ENCODE data around the gene PKP3.
A peak's percentile ranks its signal among the peaks of the same experiment; 100 is the strongest.
"Not testable (repeated sequence)": the region's sequence is repeated elsewhere in the genome, so short reads cannot be mapped to it uniquely, and the experiment has no call there.

The PKP3 gene

DNA sequence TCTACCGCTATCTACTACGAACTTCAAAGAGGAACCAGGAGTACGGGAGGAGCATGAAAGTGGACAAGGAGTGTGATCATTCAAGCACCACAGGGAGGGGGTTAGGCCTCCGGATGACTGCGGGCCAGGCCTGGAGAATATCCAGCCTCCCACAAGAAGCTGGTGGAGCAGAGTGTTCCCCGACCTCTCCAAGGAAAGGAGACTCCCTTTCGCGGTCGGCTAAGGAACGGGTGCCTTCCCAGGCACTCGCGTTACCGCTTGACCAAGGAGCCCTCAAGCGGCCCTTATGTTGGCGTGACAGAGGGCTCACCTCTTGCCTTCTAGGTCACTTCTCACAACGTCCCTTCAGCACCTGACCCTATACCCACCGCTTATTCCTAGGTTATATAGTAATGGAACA, 4.6 kb upstream of the PKP3 start:
- DNase-seq; in situ Hi-C loops (cut with HindIII; ENCODE audit: low pct_ligation_motif_present, low pct_unique_long_range_greater_than_20kb, low sequenced_read_pairs): not testable (repeated sequence)

DNA sequence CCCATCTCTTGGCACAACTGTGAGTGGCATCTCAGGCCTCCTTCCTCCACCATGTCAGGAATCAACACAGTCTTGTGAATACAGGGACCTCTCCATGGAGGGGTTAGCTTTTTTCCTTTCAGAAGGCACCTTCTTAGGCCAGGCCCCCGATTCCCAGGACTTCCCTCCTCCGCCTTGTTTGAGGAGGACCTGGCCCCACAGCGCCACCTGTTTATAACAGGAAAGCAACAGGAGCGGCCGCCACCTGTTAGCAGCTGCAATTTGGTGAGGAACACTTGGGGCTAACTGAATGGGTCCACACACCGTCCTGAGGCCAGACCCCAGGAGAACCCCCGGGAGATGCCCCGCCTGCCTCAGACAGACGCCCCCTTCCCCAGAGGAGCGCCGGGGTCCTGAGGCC, 3.8 kb upstream of the PKP3 start:
- in situ Hi-C loops (cut with HindIII; ENCODE audit: low pct_ligation_motif_present, low pct_unique_long_range_greater_than_20kb, low sequenced_read_pairs): no loop called here
- DNase-seq: no peak

DNA sequence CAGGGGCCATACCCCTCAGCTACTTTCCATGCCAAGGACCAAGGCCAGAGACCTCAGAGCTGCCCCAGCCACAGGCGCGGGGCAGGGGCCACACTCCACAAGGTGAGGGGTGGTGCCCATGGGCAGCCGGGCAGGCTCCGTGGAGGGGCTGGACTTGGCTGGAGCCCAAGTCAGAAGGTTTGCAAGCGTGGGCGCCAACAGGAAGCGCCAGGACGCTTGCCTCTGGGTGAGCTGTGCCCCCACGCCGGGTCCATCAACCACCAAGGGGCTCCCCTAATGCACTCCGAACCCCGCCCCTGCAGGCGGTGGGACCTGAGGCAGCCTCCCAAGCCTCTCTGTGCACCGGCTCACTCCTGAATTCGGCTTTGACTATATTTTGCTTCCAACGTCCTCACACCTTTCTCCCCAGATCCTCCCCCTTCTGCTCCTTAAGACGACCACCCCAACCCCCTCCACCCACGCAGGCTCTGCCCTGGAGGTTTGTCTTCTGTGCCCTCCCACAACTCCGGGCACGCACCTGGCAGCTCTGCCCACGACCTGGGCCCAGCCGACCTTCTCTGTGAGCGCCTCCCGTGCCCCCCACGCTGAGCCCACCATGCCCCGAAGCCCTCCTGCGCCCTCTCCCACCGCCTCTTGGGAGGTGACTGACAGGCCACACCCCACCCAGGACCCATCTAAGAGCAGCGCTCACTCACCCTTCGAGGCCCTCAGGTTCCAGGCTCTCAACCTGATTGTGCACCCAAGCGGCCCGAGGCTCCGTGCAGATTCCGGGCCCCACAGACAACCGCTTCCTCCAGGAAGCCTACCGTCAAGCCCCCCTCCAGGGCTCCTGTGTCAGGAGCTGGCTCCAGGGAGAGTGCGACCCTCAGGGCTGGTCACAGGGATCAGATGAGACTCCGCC, 2.6 kb upstream of the PKP3 start:
- in situ Hi-C loops (cut with HindIII; ENCODE audit: low pct_ligation_motif_present, low pct_unique_long_range_greater_than_20kb, low sequenced_read_pairs): no loop called here
- DNase-seq: no peak

DNA sequence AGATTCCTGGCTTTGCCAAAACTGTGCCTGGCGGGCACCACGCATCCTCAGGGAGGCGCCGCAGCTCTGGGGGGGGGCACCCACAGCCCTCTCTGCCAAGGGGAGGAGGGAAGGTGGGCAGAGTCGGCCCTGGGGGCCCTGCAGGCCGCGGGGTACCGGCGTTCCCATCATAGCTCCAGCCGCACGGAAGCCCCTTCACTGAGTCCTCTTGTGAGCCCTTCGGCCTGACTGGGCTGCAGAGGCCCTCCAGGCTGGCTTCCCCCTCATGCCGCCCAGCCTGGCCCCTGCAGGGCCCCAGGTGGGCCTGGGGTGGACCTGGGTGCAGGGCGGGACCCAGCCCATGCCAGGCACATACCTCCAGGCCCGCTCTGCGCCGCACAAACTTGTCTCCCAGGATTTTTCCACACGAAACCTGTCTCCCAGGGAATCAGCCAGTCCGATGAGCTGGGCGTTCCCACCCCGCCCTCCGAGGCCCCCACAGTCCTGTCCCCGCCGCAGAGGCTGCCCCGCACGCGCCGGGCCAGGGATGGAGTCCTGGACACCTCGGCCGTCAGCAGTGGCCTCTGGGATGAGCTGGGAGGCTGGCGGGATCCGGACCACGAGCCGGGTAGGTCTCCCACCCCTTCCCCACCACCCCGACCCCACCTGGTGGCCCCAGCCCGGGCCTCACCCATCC, 1.8 kb upstream of the PKP3 start:
- no peak for DNase-seq
- in situ Hi-C loops (cut with HindIII; ENCODE audit: low pct_ligation_motif_present, low pct_unique_long_range_greater_than_20kb, low sequenced_read_pairs): no loop called here

DNA sequence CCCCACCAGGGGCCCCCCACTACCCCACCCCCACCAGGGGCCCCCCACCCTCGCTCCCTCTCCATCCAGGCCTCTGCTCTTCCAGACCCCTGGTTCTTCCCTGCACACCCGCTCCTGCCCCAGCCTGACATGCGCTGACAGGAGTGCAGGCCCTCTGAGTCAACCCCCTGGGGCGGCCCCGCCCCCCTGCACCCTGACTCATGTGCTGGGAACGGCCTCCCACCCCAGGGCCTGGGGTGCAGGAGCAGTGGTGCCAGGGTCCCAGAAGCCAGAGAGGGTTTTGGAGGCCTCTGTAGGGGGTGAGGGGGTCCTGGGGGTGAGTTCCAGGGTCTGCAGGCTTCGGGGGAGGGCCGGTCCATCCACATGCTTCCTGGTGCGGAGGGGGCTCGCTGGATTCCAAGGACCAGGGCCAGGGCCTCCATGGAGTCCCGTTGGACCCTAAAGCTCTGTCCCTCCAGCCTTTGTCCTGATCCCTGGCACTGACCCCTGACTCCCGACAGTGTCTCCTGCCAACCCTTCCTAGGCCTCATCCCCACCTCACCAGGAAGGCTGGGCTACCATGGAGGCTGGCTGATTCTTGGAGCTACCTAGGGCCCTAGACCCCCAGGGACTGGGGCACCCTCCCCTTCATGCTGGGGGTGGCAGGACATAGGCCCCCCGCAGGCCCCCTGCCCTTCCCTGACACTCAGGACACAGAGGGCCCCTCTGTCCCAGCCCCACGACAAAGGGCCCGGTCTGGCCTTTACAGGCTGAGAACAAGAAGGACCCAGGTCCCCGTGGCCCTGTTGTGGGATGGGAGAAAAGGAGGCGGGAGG, 583 bp upstream of the PKP3 start:
- DNase-seq: peak; percentile 79
- in situ Hi-C loops (cut with HindIII; ENCODE audit: low pct_ligation_motif_present, low pct_unique_long_range_greater_than_20kb, low sequenced_read_pairs): no loop called here

DNA sequence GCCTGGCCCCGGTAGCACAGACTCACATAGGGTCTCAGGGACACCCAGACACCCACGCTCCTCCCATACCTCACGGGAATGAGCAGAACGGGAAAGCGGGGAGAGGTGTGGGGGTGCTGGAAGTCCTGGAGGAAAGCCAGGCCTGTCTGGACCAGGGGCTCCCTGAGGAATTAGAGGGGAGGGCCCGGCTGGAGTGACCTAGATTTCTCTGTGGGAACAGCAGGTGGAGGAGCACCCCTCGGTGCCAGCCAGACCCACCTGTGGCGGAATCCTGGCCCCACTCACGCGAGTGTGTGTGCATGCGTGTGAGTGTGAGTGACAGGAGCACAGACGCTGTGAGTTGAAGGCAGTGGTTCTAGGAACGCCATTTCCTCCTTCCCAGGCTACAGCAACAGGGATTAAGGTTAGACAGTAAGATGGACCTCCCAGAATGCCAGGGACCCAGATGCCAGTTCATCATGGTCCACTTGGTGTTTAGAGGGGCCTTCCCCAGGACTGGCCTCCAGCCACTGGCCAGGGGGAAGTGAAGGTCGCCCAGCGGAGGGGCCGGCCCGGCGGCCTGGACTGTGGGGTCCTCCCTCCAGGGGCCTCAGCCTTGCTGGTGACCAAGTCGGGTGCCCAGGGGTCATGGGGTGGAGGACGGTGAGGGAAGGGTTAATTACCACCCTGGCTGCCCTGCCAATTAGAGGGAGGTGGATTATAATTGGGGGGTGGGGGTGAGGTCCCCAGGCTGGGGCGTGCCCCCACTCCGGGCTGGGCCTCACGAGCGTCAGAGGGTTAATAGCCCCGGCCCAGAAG, 1.0 kb downstream of the PKP3 start:
- DNase-seq: no peak
- in situ Hi-C loops (cut with HindIII; ENCODE audit: low pct_ligation_motif_present, low pct_unique_long_range_greater_than_20kb, low sequenced_read_pairs): no loop called here

DNA sequence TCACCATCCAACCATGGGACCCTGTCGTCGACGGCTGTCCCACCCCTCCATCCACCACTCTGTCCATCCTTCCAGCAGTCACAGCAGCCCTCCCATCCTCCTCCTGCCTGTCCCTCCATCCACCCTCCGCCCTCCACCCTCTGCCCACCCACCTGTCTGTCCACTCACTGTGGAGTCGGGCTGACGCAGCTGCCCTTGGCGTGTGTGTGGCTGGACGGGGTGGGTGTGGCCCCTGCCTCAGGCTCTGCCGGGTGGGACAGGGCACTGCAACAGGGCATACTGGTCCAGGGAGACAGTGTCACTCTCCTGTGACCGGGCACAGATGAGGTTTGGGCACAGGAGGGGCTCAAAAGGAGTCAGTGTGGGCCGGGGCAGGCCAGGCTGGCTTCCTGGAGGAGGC, 1.9 kb downstream of the PKP3 start:
- in situ Hi-C loops (cut with HindIII; ENCODE audit: low pct_ligation_motif_present, low pct_unique_long_range_greater_than_20kb, low sequenced_read_pairs): no loop called here
- DNase-seq: no peak

DNA sequence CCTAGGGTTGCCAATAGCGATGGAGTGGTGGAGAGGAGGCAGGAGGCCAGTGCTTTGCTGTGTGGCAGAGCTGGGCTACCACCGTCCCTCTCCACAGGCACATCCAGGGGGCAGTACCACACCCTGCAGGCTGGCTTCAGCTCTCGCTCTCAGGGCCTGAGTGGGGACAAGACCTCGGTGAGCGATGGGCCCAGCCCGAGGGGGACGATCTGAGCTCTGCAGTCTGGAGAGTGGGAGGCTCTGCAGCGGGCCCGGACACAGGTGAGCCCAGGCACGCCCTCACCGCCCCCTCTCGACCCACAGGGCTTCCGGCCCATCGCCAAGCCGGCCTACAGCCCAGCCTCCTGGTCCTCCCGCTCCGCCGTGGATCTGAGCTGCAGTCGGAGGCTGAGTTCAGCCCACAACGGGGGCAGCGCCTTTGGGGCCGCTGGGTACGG, 2.5 kb downstream of the PKP3 start:
- in situ Hi-C loops (cut with HindIII; ENCODE audit: low pct_ligation_motif_present, low pct_unique_long_range_greater_than_20kb, low sequenced_read_pairs): no loop called here
- DNase-seq: peak; percentile 76

DNA sequence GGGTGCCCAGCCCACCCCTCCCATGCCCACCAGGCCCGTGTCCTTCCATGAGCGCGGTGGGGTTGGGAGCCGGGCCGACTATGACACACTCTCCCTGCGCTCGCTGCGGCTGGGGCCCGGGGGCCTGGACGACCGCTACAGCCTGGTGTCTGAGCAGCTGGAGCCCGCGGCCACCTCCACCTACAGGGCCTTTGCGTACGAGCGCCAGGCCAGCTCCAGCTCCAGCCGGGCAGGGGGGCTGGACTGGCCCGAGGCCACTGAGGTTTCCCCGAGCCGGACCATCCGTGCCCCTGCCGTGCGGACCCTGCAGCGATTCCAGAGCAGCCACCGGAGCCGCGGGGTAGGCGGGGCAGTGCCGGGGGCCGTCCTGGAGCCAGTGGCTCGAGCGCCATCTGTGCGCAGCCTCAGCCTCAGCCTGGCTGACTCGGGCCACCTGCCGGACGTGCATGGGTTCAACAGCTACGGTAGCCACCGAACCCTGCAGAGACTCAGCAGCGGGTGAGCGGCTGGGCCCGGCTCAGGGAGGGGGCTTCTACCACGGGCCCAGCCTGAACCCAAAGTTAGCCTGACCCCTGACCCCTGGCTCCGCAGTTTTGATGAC, 3.0 kb downstream of the PKP3 start:
- in situ Hi-C loops (cut with HindIII; ENCODE audit: low pct_ligation_motif_present, low pct_unique_long_range_greater_than_20kb, low sequenced_read_pairs): no loop called here
- DNase-seq: peak; percentile 83

DNA sequence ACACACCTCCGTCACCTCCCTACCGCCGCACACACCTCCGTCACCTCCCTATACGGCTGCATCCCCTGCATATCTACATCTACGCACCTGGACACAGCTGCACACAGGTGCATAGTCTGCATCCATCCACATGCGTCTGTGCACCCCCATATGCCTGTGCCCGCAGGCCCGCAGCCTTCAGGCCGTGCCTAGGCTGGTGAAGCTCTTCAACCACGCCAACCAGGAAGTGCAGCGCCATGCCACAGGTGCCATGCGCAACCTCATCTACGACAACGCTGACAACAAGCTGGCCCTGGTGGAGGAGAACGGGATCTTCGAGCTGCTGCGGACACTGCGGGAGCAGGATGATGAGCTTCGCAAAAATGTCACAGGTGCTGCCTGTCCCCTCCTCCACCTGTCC, 4.8 kb downstream of the PKP3 start:
- in situ Hi-C loops (cut with HindIII; ENCODE audit: low pct_ligation_motif_present, low pct_unique_long_range_greater_than_20kb, low sequenced_read_pairs): no loop called here

DNA sequence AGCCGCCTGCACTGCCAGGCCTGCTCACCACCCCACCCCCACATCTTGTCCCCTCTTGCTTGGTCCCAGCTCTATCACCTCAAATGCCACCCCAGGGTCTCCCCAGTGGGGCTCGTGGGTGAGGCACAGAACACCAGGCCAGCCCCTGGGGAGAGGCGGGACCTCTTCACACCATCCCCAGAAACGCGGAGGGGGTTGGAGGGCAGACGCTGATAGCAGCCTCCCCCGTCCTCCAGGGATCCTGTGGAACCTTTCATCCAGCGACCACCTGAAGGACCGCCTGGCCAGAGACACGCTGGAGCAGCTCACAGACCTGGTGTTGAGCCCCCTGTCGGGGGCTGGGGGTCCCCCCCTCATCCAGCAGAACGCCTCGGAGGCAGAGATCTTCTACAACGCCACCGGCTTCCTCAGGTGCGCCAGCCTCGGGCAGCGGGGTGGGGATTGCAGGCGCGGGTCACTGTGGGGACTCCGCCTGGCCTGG, 5.8 kb downstream of the PKP3 start:
- DNase-seq: no peak
- in situ Hi-C loops (cut with HindIII; ENCODE audit: low pct_ligation_motif_present, low pct_unique_long_range_greater_than_20kb, low sequenced_read_pairs): no loop called here

More for the DNA sequence above, 4.8 kb downstream of the PKP3 start:
- DNase-seq: no peak

DNA sequence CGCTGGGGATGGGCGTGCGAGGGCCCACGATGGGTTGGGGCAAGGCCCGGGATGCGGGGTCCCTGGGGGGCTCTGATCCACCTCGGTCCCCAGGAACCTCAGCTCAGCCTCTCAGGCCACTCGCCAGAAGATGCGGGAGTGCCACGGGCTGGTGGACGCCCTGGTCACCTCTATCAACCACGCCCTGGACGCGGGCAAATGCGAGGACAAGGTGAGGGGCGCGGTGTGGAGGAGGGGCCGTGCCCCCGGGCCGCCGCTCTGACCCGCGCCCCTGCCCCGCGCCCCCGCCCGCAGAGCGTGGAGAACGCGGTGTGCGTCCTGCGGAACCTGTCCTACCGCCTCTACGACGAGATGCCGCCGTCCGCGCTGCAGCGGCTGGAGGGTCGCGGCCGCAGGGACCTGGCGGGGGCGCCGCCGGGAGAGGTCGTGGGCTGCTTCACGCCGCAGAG, 6.3 kb downstream of the PKP3 start:
- in situ Hi-C loops (cut with HindIII; ENCODE audit: low pct_ligation_motif_present, low pct_unique_long_range_greater_than_20kb, low sequenced_read_pairs): no loop called here
- DNase-seq: no peak

DNA sequence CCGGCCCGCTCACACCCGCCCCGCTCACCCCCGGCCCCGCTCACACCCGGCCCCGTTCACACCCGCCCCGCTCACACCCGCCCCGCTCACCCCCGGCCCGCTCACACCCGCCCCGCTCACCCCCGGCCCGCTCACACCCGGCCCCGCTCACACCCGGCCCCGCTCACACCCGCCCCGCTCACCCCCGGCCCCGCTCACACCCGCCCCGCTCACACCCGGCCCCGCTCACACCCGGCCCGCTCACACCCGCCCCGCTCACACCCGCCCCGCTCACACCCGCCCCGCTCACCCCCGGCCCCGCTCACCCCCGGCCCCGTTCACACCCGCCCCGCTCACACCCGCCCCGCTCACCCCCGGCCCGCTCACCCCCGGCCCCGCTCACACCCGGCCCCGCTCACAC, 7.2 kb downstream of the PKP3 start:
- DNase-seq; in situ Hi-C loops (cut with HindIII; ENCODE audit: low pct_ligation_motif_present, low pct_unique_long_range_greater_than_20kb, low sequenced_read_pairs): not testable (repeated sequence)

DNA sequence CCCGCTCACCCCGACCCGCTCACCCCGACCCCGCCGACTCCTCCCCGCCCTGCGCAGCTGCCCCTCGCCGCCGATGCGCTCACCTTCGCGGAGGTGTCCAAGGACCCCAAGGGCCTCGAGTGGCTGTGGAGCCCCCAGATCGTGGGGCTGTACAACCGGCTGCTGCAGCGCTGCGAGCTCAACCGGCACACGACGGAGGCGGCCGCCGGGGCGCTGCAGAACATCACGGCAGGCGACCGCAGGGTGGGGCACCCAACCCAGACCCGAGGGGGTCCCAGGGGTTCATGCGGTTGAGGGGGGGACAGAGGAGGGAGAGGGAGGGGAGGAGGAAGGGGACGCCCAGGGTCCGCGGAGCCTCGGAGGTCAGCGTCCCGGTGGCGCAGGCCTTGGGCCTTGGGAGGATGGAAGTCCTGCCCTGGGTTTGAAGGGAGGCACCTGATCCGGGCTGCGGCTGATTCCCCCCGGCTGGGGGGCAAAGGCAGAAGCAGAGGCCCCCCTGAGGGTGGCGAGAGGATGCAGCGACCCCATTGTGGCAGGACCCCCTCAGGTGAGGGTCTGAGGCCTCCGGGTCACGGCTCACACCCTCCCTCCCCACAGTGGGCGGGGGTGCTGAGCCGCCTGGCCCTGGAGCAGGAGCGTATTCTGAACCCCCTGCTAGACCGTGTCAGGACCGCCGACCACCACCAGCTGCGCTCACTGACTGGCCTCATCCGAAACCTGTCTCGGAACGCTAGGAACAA, 9.2 kb downstream of the PKP3 start:
- in situ Hi-C loops (cut with HindIII; ENCODE audit: low pct_ligation_motif_present, low pct_unique_long_range_greater_than_20kb, low sequenced_read_pairs): no loop called here
- no peak for DNase-seq

DNA sequence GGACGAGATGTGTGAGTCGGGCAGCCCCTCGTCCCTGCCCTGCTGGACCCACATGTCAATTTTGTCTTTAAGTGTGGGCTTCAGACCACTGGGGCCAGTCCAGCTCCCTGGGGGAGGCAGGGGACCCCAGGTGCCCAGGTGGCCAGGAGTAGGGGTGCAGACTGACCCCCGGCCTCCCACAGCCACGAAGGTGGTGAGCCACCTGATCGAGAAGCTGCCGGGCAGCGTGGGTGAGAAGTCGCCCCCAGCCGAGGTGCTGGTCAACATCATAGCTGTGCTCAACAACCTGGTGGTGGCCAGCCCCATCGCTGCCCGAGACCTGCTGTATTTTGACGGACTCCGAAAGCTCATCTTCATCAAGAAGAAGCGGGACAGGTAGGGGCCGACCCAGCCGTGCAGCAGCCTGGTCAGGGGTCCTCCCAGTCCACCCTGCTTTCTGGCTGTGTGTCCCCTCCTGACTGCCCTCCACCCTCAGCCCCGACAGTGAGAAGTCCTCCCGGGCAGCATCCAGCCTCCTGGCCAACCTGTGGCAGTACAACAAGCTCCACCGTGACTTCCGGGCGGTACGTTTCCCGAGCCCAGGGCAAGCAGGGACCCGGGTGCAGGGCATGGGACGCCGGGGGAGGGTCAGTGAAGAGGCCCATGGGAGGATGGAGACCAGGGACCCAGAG, 9.9 kb downstream of the PKP3 start:
- DNase-seq: no peak
- in situ Hi-C loops (cut with HindIII; ENCODE audit: low pct_ligation_motif_present, low pct_unique_long_range_greater_than_20kb, low sequenced_read_pairs): no loop called here

DNA sequence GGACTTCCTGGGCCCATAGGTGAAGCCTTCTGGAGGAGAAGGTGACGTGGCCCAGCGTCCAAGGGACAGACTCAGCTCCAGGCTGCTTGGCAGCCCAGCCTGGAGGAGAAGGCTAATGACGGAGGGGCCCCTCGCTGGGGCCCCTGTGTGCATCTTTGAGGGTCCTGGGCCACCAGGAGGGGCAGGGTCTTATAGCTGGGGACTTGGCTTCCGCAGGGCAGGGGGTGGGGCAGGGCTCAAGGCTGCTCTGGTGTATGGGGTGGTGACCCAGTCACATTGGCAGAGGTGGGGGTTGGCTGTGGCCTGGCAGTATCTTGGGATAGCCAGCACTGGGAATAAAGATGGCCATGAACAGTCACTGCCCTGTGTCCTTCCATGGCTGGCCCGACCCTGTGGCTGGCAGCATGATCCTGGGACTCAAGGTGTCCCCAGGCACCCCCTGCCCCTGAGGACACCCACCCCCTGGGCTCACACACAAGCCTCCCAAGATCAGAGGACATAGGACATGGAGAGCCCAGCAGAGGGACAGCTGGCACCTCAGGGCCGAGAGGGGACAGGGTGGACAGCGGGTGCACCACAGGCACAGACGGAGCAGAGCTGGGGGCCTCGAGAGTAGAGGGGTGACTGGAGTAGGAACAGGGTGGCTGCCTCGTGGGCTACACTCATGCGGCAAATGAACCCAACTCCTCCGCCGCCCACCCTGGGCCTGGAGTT, 10.7 kb downstream of the PKP3 start:
- no peak for DNase-seq
- in situ Hi-C loops (cut with HindIII; ENCODE audit: low pct_ligation_motif_present, low pct_unique_long_range_greater_than_20kb, low sequenced_read_pairs): no loop called here
